Upper lobe of left lung (tissue), 6 donors: ENCODE data around the gene GP1BB. TPM values are rescaled to one million over a fixed set of nuclear protein-coding genes. Genes with fewer than 3 reads are reported as not detected.

Experiments used
- ATAC-seq, 2 donors: fragments of 200-7000 bp; cut with Tn5 transposase; one replicate each; pipeline ENCODE4 v1.9.1; 2022; ENCODE audit warnings: mild to moderate bottlenecking in 2 of 2, moderate library complexity in 2 of 2; ENCODE audit not compliant: low FRiP score in 2 of 2
- DNase-seq, 2 donors: peaks; one replicate each; pipeline ENCODE4 v3.0.0-alpha.2; 2019 to 2020
- H3K27ac ChIP-seq, 4 donors: fragments of 200-600 bp; sonication (generic); one replicate each; pipeline ENCODE4 v1.5.1; 2016 to 2019
- H3K27me3 ChIP-seq, 4 donors: fragments of 200-600 bp; sonication (generic); one replicate each; pipeline ENCODE4 v1.5.1; 2017 to 2019
- H3K36me3 ChIP-seq, 4 donors: fragments of 200-600 bp; sonication (generic); one replicate each; pipeline ENCODE4 v1.5.1; 2016 to 2019
- H3K4me1 ChIP-seq, 4 donors: fragments of 200-600 bp; sonication (generic); one replicate each; pipeline ENCODE4 v1.5.1; 2018 to 2019
- H3K4me3 ChIP-seq, 4 donors: fragments of 200-600 bp; sonication (generic); one replicate each; pipeline ENCODE4 v1.5.1; 2017 to 2019; ENCODE audit warnings: mild to moderate bottlenecking in 2 of 4, moderate library complexity in 1 of 4
- H3K9me3 ChIP-seq, 4 donors: fragments of 200-600 bp; sonication (generic); one replicate each; pipeline ENCODE4 v1.5.1; 2018 to 2019
- CTCF ChIP-seq, 6 experiments: fragments of 450-650 bp in 4 of 6; fragments of 200-600 bp in 2 of 6; sonication (generic) in 2 of 6; IDR thresholded peaks; one replicate each; pipeline ENCODE4 v1.5.1; 2016 to 2019; ENCODE audit warnings: antibody characterized with exemption in 6 of 6
- EP300 ChIP-seq, 4 donors: sonication (generic); formaldehyde crosslinking; IDR thresholded peaks; one replicate each; pipeline ENCODE4 v1.5.1; 2017; ENCODE audit warnings: antibody characterized with exemption in 4 of 4, control low read depth in 2 of 4
- POLR2A ChIP-seq, 4 donors: fragments of 450-650 bp; IDR thresholded peaks; one replicate each; pipeline ENCODE4 v1.5.1; 2016 to 2017; ENCODE audit warnings: antibody characterized with exemption in 4 of 4, mild to moderate bottlenecking in 2 of 4
- POLR2AphosphoS5 ChIP-seq, 2 donors: sonication (generic); formaldehyde crosslinking; IDR thresholded peaks; one replicate each; pipeline ENCODE4 v1.5.1; 2017; ENCODE audit warnings: antibody characterized with exemption in 2 of 2
- WGBS, 2 donors: methylation state at CpG; one replicate each; pipeline ENCODE4 v1.1.5; 2017 to 2018; 5-methylcytosine and 5-hydroxymethylcytosine counted together
- total RNA-seq, 6 donors: library from RNA; depleted of rRNA in 4 of 6; stranded (reverse); fragments of >200 nt in 4 of 6; gene quantifications; one replicate each; pipeline versions ENCODE4 v1.1.0 to v1.2.1, GENCODE V29; 2016 to 2021
- donor health status: DM: no; HTN: no; CAD: no; lungs with moderate emphysema.
- donor health status: DM: no; HTN: yes; CAD: no; lungs with severe emphysema.

GP1BB gene
- total RNA-seq, 6 donors from 2014 or later, result 1.5 to 23.7 (median 6.6) TPM

DNA sequence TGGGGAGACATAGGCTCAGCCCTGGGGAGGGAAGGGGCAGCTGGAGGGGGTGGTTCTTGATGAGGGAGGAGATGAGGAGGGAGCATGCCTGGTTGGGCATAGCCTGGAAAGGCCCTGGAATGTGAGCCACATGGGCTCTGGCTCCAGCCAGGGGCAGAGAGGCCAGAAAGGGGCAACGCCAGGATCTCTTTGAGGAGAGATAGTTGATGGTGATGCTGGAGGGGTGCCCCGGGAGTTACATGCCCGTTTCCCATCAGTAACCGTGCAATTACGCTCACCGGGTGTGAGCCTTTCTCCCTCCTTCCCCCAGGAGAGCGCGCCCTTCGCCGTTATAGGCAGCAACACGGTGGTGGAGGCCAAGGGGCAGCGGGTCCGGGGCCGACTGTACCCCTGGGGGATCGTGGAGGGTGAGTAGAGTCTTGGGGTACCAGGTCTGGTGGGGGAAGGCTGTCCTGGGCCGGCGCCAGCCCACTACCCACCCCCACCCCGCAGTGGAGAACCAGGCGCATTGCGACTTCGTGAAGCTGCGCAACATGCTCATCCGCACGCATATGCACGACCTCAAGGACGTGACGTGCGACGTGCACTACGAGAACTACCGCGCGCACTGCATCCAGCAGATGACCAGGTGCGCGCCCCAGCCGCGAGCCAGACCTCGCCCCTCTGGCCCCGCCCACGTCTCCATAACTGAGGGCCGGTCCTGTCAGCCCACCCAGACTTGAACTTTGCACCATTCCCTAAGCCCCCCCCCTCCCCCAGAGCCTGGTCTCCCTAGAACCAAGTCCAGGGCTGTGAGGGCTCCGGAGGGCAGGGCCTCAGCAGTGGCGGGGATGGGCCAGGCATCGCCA is 1.8 kb upstream of the GP1BB start:
- ATAC-seq, result no peak
- DNase-seq, result peak in 1 of 2 donors; percentile 66
- Histone ChIP-seq H3K27me3 (peaks cover 0 to 37% (median 23%) of the 10 kb centered on the region in 4 donors), H3K9me3 (no peaks in the 10 kb centered on the region), H3K4me1 (peaks cover 27 to 44% (median 39%) of the 10 kb centered on the region in 4 donors), H3K4me3 (no peak overlapping the region), H3K36me3 (peaks cover 0 to 9% (median 3%) of the 10 kb centered on the region in 4 donors), H3K27ac (no peak overlapping the region)
- TF ChIP-seq POLR2AphosphoS5 (IDR thresholded peaks at IDR 0.05), result no peak
- no peak for TF ChIP-seq EP300 (IDR thresholded peaks at IDR 0.05)
- TF ChIP-seq POLR2A (IDR thresholded peaks at IDR 0.05), result no peak
- TF ChIP-seq CTCF (IDR thresholded peaks at IDR 0.05), result no peak
- 78 to 82% methylated on average over 22 to 44 of the region's 44 CpGs for WGBS, 2 donors

DNA sequence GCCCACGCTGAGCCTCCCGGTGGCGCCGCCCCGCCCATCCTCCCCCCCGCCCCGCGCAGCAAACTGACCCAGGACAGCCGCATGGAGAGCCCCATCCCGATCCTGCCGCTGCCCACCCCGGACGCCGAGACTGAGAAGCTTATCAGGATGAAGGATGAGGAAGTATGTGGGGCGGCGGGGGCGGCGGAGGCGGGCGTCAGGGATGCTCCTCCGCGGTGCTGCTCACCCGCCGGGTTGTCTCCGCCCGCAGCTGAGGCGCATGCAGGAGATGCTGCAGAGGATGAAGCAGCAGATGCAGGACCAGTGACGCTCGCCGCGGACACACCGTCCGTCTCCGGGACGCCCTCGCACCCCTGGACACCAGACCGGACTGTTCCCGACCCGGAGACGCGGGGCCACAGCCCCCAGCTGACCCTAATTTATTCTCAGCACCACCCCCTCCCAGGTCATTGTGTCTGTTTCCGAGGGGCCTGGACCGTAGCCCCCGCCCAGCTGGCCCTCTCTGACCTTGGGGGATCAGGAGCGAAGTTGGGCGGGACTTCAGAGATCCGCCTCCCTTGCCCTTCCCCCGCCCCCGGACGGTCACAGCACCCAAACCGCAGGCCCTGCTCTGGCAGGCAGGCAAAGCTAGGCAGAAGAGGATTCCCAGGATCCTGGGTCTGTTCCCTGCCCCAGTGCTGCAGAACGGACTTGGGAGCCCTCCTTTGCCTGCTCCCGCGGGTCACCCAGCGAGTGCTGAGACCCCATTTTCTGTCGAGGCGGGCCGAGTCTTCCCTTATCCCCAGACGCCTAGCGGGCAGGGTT is 959 bp upstream of the GP1BB start:
- peaks cover 0 to 37% (median 23%) of the 10 kb centered on the region in 4 donors for H3K27me3 ChIP-seq
- peaks cover 25 to 41% (median 36%) of the 10 kb centered on the region in 4 donors for H3K4me1 ChIP-seq
- DNase-seq (peak in 1 of 2 donors; percentile 84), ATAC-seq (no peak)
- TF ChIP-seq CTCF (IDR thresholded peaks at IDR 0.05), result no peak
- TF ChIP-seq EP300 (IDR thresholded peaks at IDR 0.05), result no peak
- TF ChIP-seq POLR2AphosphoS5 (IDR thresholded peaks at IDR 0.05), result no peak
- no peak for TF ChIP-seq POLR2A (IDR thresholded peaks at IDR 0.05)
- no peak overlapping the region for H3K27ac ChIP-seq
- no peaks in the 10 kb centered on the region for H3K9me3 ChIP-seq
- 67 to 76% methylated on average over 22 to 57 of the region's 60 CpGs for WGBS, 2 donors
- peak overlapping the region in 1 of 4 donors; percentile 32 for H3K4me3 ChIP-seq
- peaks cover 0 to 9% (median 3%) of the 10 kb centered on the region in 4 donors for H3K36me3 ChIP-seq

DNA sequence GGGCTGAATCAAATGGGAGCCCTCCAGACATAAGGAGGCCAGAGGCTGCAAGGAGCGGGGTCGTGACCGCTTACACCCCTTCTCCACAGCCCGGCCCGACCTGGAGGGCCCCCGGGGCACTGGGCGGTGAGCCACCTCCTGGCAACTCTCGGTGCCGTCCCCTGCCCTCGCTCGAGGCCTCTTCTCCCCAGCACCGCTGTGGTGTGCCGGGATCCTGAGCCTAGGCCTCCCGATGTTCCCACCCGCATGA is 432 bp upstream of the GP1BB start:
- H3K27ac ChIP-seq, result no peak overlapping the region
- H3K36me3 ChIP-seq, result peaks cover 0 to 9% (median 3%) of the 10 kb centered on the region in 4 donors
- WGBS, 2 donors, result 27 to 68% methylated on average over 8 to 15 of the region's 15 CpGs
- peak overlapping the region in 1 of 4 donors; percentile 32 for H3K4me3 ChIP-seq
- H3K9me3 ChIP-seq, result no peaks in the 10 kb centered on the region
- ATAC-seq (no peak), DNase-seq (peak in 1 of 2 donors; percentile 61)
- peaks cover 20 to 36% (median 31%) of the 10 kb centered on the region in 4 donors for H3K4me1 ChIP-seq
- H3K27me3 ChIP-seq, result peaks cover 0 to 37% (median 23%) of the 10 kb centered on the region in 4 donors
- TF ChIP-seq POLR2A (IDR thresholded peaks at IDR 0.05) (no peak), EP300 (IDR thresholded peaks at IDR 0.05) (no peak), CTCF (IDR thresholded peaks at IDR 0.05) (no peak), POLR2AphosphoS5 (IDR thresholded peaks at IDR 0.05) (no peak)

DNA sequence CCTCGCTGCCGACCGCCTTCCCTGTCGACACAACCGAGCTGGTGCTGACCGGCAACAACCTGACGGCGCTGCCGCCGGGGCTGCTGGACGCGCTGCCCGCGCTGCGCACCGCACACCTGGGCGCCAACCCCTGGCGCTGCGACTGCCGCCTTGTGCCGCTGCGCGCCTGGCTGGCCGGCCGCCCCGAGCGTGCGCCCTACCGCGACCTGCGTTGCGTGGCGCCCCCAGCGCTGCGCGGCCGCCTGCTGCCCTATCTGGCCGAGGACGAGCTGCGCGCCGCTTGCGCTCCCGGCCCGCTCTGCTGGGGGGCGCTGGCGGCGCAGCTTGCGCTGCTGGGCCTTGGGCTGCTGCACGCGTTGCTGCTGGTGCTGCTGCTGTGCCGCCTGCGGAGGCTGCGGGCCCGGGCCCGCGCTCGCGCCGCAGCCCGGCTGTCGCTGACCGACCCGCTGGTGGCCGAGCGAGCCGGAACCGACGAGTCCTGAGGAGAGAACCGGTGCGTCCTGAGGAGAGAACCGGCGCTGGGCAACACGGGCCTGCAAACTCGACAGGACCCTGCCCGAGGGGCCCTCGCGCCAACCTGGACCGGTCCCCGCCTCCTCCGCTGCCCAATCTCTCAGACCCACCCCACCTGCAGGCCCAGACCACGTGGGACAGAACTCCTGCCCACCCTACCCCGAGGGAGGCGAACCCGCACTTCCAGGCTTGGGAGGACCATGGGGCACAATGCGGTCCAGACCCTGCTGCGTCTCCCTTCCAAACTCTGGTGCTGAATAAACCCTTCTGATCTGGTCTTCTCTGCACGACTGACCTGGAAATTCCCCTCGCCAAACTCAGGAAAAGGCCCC is 866 bp downstream of the GP1BB start:
- Histone ChIP-seq H3K4me1 (peaks cover 12 to 23% (median 20%) of the 10 kb centered on the region in 4 donors), H3K27me3 (peaks cover 0 to 29% (median 15%) of the 10 kb centered on the region in 4 donors), H3K36me3 (peaks cover 0 to 9% (median 3%) of the 10 kb centered on the region in 4 donors), H3K9me3 (no peaks in the 10 kb centered on the region), H3K27ac (no peak overlapping the region), H3K4me3 (peak overlapping the region in 3 of 4 donors; percentile 29 to 32 (median 29))
- 13 to 19% methylated on average over 3 to 25 of the region's 89 CpGs for WGBS, 2 donors
- peak in 1 of 2 donors; percentile 14 for ATAC-seq
- TF ChIP-seq POLR2A (IDR thresholded peaks at IDR 0.05) (no peak), CTCF (IDR thresholded peaks at IDR 0.05) (peak in 4 of 6 experiments; percentile 1 to 50 (median 30))
- peak in 1 of 2 donors; percentile 86 for DNase-seq
